PFSK-1 (cell line): ENCODE data around the gene UQCR11.

Experiments used
- FOXP2 ChIP-seq: optimal IDR thresholded peaks from 2 replicates; pipeline ENCODE3; 2011; ENCODE audit warnings: borderline replicate concordance, control low read depth, inconsistent platforms; ENCODE audit not compliant: insufficient read depth; ENCODE audit errors: extremely low read length, extremely low read depth
- POLR2AphosphoS5 ChIP-seq: IDR thresholded peaks from 2 replicates; pipeline ENCODE4 v1.6.1; 2012; ENCODE audit warnings: low read depth, mild to moderate bottlenecking, control low read depth, low read length, moderate library complexity
- REST ChIP-seq, 2 experiments: IDR thresholded peaks; 2 replicates each; pipeline versions ENCODE4 v1.6.1 to v1.8.0; 2011 to 2012; ENCODE audit warnings: low read depth in 2 of 2, low read length in 2 of 2, control low read depth in 1 of 2, inconsistent platforms in 1 of 2, mild to moderate bottlenecking in 1 of 2, moderate library complexity in 1 of 2; ENCODE audit not compliant: insufficient read depth in 1 of 2
- SIN3A ChIP-seq: IDR thresholded peaks from 2 replicates; pipeline ENCODE4 v1.6.1; 2012; ENCODE audit warnings: mild to moderate bottlenecking, low read length, moderate library complexity, borderline replicate concordance; ENCODE audit not compliant: insufficient read depth
- TAF1 ChIP-seq: IDR thresholded peaks from 2 replicates; pipeline ENCODE4 v1.6.1; 2012; ENCODE audit warnings: low read length, control low read depth, borderline replicate concordance; ENCODE audit not compliant: insufficient read depth

The UQCR11 gene

GRCh38 chr19:1644070-1644469 is 38.8 kb upstream of the UQCR11 start:
- no peak for TF ChIP-seq FOXP2
- TF ChIP-seq REST (IDR thresholded peaks at IDR 0.05; ENCODE audit: insufficient read depth in 1 of 2, low read depth in 2 of 2, low read length in 2 of 2), result no peak
- no peak for TF ChIP-seq SIN3A
- no peak for TF ChIP-seq TAF1
- no peak for TF ChIP-seq POLR2AphosphoS5

- no peak for TF ChIP-seq FOXP2
- no peak for TF ChIP-seq REST (IDR thresholded peaks at IDR 0.05; ENCODE audit: insufficient read depth in 1 of 2, low read depth in 2 of 2, low read length in 2 of 2)
- no peak for TF ChIP-seq POLR2AphosphoS5
Measured at GRCh38 chr19:1636325-1637236, 31.3 kb upstream of the UQCR11 start.

- no peak for TF ChIP-seq REST (IDR thresholded peaks at IDR 0.05; ENCODE audit: insufficient read depth in 1 of 2, low read depth in 2 of 2, low read length in 2 of 2)
- TF ChIP-seq POLR2AphosphoS5, result no peak
- TF ChIP-seq FOXP2, result no peak
- TF ChIP-seq TAF1, result no peak
- TF ChIP-seq SIN3A, result no peak
Measured at GRCh38 chr19:1634938-1635243, 29.6 kb upstream of the UQCR11 start.

GRCh38 chr19:1634242-1634937 is 29.1 kb upstream of the UQCR11 start:
- TF ChIP-seq TAF1 (no peak), REST (IDR thresholded peaks at IDR 0.05; ENCODE audit: insufficient read depth in 1 of 2, low read depth in 2 of 2, low read length in 2 of 2) (no peak), FOXP2 (no peak), POLR2AphosphoS5 (no peak), SIN3A (no peak)
